Right atrium auricular region (tissue), 2 donors: ENCODE data around the gene RTP5. TPM values are rescaled to one million over a fixed set of nuclear protein-coding genes. Genes with fewer than 3 reads are reported as not detected.
"Not testable (repeated sequence)": the region's sequence is repeated elsewhere in the genome, so short reads cannot be mapped to it uniquely, and the experiment has no call there.

Experiments
- DNase-seq: peaks from one replicate; pipeline ENCODE4 v3.0.0-alpha.2; 2019; ENCODE audit warnings: low spot score
- H3K27ac ChIP-seq, 2 donors: fragments of 200-600 bp; sonication (generic); 1 replicate in 1 of 2; 2 replicates in 1 of 2; pipeline ENCODE4 v1.5.1; 2016 to 2019
- H3K27me3 ChIP-seq, 2 donors: fragments of 200-600 bp; sonication (generic); one replicate each; pipeline versions ENCODE4 v1.5.1 to v1.6.0; 2017 to 2019
- H3K36me3 ChIP-seq: fragments of 200-600 bp; sonication (generic); one replicate; pipeline ENCODE4 v1.5.1; 2016
- H3K4me1 ChIP-seq, 2 donors: fragments of 200-600 bp; sonication (generic); one replicate each; pipeline versions ENCODE4 v1.5.1 to v1.6.0; 2017 to 2019
- H3K4me3 ChIP-seq, 2 donors: fragments of 200-600 bp; sonication (generic); 1 replicate in 1 of 2; 2 replicates in 1 of 2; pipeline ENCODE4 v1.5.1; 2017 to 2019; ENCODE audit warnings: mild to moderate bottlenecking in 1 of 2, moderate library complexity in 1 of 2
- H3K9me3 ChIP-seq, 2 donors: fragments of 200-600 bp; sonication (generic); one replicate each; pipeline ENCODE4 v1.5.1; 2019
- CTCF ChIP-seq, 2 donors: fragments of 200-600 bp; sonication (generic); IDR thresholded peaks; one replicate each; pipeline ENCODE4 v1.5.1; 2019; ENCODE audit warnings: antibody characterized with exemption in 2 of 2
- total RNA-seq, 2 donors: library from RNA; depleted of rRNA; stranded (reverse); fragments of >200 nt; gene quantifications; one replicate each; pipeline ENCODE4 v1.1.0, GENCODE V29; 2016

RTP5 gene
- total RNA-seq, 2 donors from 2014 or later, result not detected

- no peaks in the 10 kb centered on the region for H3K4me1 ChIP-seq
- DNase-seq, result no peak
- peaks cover 0 to 13% of the 10 kb centered on the region in 2 donors for H3K9me3 ChIP-seq
- no peaks in the 10 kb centered on the region for H3K27me3 ChIP-seq
- TF ChIP-seq CTCF (IDR thresholded peaks at IDR 0.05), result no peak
- no peak overlapping the region for H3K4me3 ChIP-seq
- H3K27ac ChIP-seq, result no peak overlapping the region
- H3K36me3 ChIP-seq, result no peaks in the 10 kb centered on the region
These were observed 42.1 kb upstream of the RTP5 start for GRCh38 chr2:241827394-241827793.

GRCh38 chr2:241833101-241833663 lies 36.3 kb upstream of the RTP5 start:
- Histone ChIP-seq H3K4me3 (no peak overlapping the region), H3K27me3 (no peaks in the 10 kb centered on the region), H3K36me3 (no peaks in the 10 kb centered on the region), H3K9me3 (no peaks in the 10 kb centered on the region), H3K4me1 (no peaks in the 10 kb centered on the region), H3K27ac (no peak overlapping the region)
- no peak for TF ChIP-seq CTCF (IDR thresholded peaks at IDR 0.05)
- DNase-seq, result no peak

- not testable (repeated sequence) for H3K9me3 ChIP-seq, H3K4me3 ChIP-seq, H3K4me1 ChIP-seq, H3K36me3 ChIP-seq, H3K27ac ChIP-seq, H3K27me3 ChIP-seq
- DNase-seq, result peak; percentile 42
These were observed 35.6 kb upstream of the RTP5 start for GRCh38 chr2:241833756-241834526.

GRCh38 chr2:241834527-241835210 lies 34.9 kb upstream of the RTP5 start:
- no peaks in the 10 kb centered on the region for H3K4me1 ChIP-seq
- H3K4me3 ChIP-seq, result no peak overlapping the region
- TF ChIP-seq CTCF (IDR thresholded peaks at IDR 0.05), result no peak
- no peaks in the 10 kb centered on the region for H3K9me3 ChIP-seq
- no peak for DNase-seq
- no peaks in the 10 kb centered on the region for H3K27me3 ChIP-seq
- no peak overlapping the region for H3K27ac ChIP-seq
- no peaks in the 10 kb centered on the region for H3K36me3 ChIP-seq

- H3K36me3 ChIP-seq, result no peaks in the 10 kb centered on the region
- no peak for TF ChIP-seq CTCF (IDR thresholded peaks at IDR 0.05)
- DNase-seq, result no peak
- H3K9me3 ChIP-seq, result no peaks in the 10 kb centered on the region
- H3K27me3 ChIP-seq, result no peaks in the 10 kb centered on the region
- no peak overlapping the region for H3K27ac ChIP-seq
- no peak overlapping the region for H3K4me3 ChIP-seq
- no peaks in the 10 kb centered on the region for H3K4me1 ChIP-seq
These were observed 33.9 kb upstream of the RTP5 start for GRCh38 chr2:241835611-241836010.

- no peak overlapping the region for H3K4me3 ChIP-seq
- DNase-seq, result no peak
- H3K27me3 ChIP-seq, result no peaks in the 10 kb centered on the region
- H3K27ac ChIP-seq, result no peak overlapping the region
- H3K9me3 ChIP-seq, result no peaks in the 10 kb centered on the region
- no peaks in the 10 kb centered on the region for H3K4me1 ChIP-seq
- TF ChIP-seq CTCF (IDR thresholded peaks at IDR 0.05), result no peak
- no peaks in the 10 kb centered on the region for H3K36me3 ChIP-seq
These were observed 33.2 kb upstream of the RTP5 start for GRCh38 chr2:241836292-241836691.
